Right lobe of liver (tissue), 6 donors: Measurements from ENCODE around the gene TANGO2. TPM values are rescaled to one million over a fixed set of nuclear protein-coding genes. Genes with fewer than 3 reads are reported as not detected.

Source experiments
- ATAC-seq, 4 donors: fragments of 200-7000 bp; cut with Tn5 transposase; one replicate each; pipeline ENCODE4 v1.9.1; 2020; ENCODE audit warnings: mild to moderate bottlenecking in 4 of 4, moderate library complexity in 4 of 4
- DNase-seq, 3 donors: peaks; one replicate each; pipeline ENCODE4 v3.0.0-alpha.2; 2020
- H3K27ac ChIP-seq, 3 donors: fragments of 200-600 bp; one replicate each; pipeline ENCODE4 v1.8.0; 2022
- H3K27me3 ChIP-seq, 2 donors: fragments of 200-600 bp; one replicate each; pipeline ENCODE4 v1.8.0; 2022
- H3K36me3 ChIP-seq, 4 donors: fragments of 200-600 bp; sonication (generic) in 1 of 4; one replicate each; pipeline versions ENCODE4 v1.5.1 to v1.8.0; 2017 to 2022; ENCODE audit warnings: control low read depth in 1 of 4
- H3K4me1 ChIP-seq, 4 donors: fragments of 200-600 bp; sonication (generic) in 1 of 4; one replicate each; pipeline versions ENCODE4 v1.5.1 to v1.8.0; 2017 to 2022; ENCODE audit warnings: control low read depth in 1 of 4
- H3K4me3 ChIP-seq, 3 donors: fragments of 200-600 bp; one replicate each; pipeline ENCODE4 v1.8.0; 2022
- H3K9me3 ChIP-seq, 4 donors: fragments of 200-600 bp; sonication (generic) in 1 of 4; one replicate each; pipeline versions ENCODE4 v1.5.1 to v1.8.0; 2017 to 2022; ENCODE audit warnings: control low read depth in 1 of 4
- POLR2A ChIP-seq: fragments of 450-650 bp; IDR thresholded peaks from one replicate; pipeline ENCODE4 v1.6.1; 2017; ENCODE audit warnings: antibody characterized with exemption, mild to moderate bottlenecking
- WGBS: methylation state at CpG from one replicate; pipeline ENCODE4 v1.1.6; 2018; ENCODE audit warnings: low coverage, low lambda C conversion rate; ENCODE audit not compliant: insufficient coverage; ENCODE audit errors: missing lambda C conversion rate; 5-methylcytosine and 5-hydroxymethylcytosine counted together
- intact Hi-C, 2 donors: fragments of 100-400 bp; cut with DNase I; formaldehyde crosslinking; loops; one replicate each; pipeline versions ENCODE4 v1.11.2 to v1.14.1; 2022
- total RNA-seq, 6 experiments: library from RNA; depleted of rRNA in 2 of 6; stranded (reverse); fragments of >200 nt in 2 of 6; fragmentation: NEBNext Ultra II Directional in 3 of 6; extraction: Animal tissue kit (Norgen Biotek cat#: 25700) in 3 of 6; gene quantifications; one replicate each; pipeline versions ENCODE4 v1.1.0 to v1.2.4, GENCODE V29; 2016 to 2023
- TF ChIP-seq, protein P1 (sequence below), 4 donors: fragments of 200-600 bp in 3 of 4; fragments of 450-650 bp in 1 of 4; IDR thresholded peaks; one replicate each; pipeline versions ENCODE4 v1.5.1 to v1.8.0; 2016 to 2022; ENCODE audit warnings: antibody characterized with exemption in 4 of 4, mild to moderate bottlenecking in 2 of 4
- donor health status: DM: no; HTN: yes; CAD: no.
- donor health status: DM: no; HTN: no; CAD: no.
- donor health status: DM: no; HTN: no; CAD: no.
- donor health status: DM: no; HTN: yes; CAD: no.
- donor health status: DM: no; HTN: yes; CAD: no.

TANGO2 gene
- total RNA-seq, 6 experiments from 2014 or later = 11.0 to 27.0 (median 15.5) TPM

DNA sequence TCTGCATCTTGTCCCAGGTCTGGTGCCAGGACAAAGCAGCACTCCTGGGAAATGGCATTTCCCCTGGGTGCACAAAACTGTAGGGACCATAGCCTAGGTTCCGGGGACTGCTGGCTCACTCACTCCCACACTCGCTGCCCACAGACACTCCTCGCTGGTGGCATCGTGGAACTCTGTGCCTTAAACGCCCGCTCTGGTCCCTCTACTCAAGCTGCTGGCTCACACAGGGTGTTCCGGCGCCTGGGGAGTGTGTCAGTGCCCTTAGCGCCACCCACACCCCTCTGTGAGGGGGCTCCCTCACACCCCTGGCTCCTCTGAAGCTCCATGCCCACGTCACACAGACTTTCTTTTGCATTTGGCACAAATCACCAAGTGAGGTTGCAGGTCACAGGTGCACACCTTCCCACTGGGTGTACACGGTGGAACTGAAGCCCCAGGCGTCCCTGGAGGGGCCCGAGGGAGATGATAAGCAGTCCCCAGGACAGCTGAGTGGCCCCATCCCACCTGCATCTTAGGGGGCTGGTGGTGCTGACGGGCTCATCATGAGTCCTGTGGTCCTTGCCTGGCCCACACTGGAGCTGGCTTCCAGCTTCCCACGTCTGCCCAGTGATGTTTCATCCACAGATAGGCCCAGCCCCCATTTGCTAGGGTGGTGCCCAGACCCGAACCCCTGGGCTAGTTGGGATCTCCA lies 35.9 kb downstream of the TANGO2 start:
- Histone ChIP-seq H3K4me1 (no peaks in the 10 kb centered on the region), H3K27ac (no peak overlapping the region), H3K4me3 (no peak overlapping the region), H3K27me3 (no peaks in the 10 kb centered on the region), H3K36me3 (peaks cover 0 to 30% (median 8%) of the 10 kb centered on the region in 4 donors), H3K9me3 (no peaks in the 10 kb centered on the region)
- 100% methylated on average over 1 of the region's 16 CpGs for WGBS
- intact Hi-C loops = no loop called here
- TF ChIP-seq, protein P1, sequence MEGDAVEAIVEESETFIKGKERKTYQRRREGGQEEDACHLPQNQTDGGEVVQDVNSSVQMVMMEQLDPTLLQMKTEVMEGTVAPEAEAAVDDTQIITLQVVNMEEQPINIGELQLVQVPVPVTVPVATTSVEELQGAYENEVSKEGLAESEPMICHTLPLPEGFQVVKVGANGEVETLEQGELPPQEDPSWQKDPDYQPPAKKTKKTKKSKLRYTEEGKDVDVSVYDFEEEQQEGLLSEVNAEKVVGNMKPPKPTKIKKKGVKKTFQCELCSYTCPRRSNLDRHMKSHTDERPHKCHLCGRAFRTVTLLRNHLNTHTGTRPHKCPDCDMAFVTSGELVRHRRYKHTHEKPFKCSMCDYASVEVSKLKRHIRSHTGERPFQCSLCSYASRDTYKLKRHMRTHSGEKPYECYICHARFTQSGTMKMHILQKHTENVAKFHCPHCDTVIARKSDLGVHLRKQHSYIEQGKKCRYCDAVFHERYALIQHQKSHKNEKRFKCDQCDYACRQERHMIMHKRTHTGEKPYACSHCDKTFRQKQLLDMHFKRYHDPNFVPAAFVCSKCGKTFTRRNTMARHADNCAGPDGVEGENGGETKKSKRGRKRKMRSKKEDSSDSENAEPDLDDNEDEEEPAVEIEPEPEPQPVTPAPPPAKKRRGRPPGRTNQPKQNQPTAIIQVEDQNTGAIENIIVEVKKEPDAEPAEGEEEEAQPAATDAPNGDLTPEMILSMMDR (IDR thresholded peaks at IDR 0.05) = no peak
- TF ChIP-seq POLR2A = no peak
- DNase-seq = no peak
- ATAC-seq = no peak

DNA sequence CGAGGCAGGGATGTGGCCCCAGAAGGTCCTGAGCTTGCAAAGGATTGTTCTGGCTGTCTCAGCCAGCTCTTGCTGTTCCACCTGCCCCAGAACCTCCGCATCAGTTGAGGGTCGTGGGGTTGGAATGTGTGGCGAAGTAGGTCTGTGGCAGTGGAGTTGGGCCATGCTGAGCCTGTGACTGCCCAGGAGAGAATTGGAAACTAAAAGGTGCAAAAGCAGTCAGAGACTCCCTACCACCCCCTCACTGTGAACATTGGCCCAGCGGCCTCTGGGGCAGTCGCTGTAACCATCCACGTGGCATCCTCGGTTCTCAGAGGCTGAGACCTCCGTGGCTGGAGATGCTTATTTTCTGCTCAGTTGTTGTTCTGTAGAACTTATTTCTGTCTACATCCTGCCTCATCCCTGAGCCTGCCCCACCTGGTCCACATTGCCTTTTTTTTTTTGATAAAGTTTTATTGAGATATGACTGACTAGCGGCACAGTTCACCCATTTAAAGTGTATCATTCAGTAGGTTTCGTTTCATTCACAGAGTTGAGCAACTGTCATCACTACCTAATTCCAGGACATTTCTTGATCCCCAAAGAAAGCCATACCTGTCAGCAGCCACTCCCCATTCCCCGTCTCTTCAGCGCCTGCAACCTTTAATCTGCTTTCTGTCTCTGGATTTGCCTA lies 36.8 kb downstream of the TANGO2 start:
- H3K9me3 ChIP-seq = no peaks in the 10 kb centered on the region
- H3K27me3 ChIP-seq = no peaks in the 10 kb centered on the region
- H3K4me1 ChIP-seq = no peaks in the 10 kb centered on the region
- no peak for ATAC-seq
- H3K36me3 ChIP-seq = peaks cover 0 to 34% (median 8%) of the 10 kb centered on the region in 4 donors
- no peak for DNase-seq
- H3K4me3 ChIP-seq = no peak overlapping the region
- TF ChIP-seq, protein P1 (IDR thresholded peaks at IDR 0.05) = no peak
- TF ChIP-seq POLR2A = no peak
- no peak overlapping the region for H3K27ac ChIP-seq
- intact Hi-C loops = no loop called here
- WGBS = 100% methylated on average over 5 of the region's 13 CpGs

DNA sequence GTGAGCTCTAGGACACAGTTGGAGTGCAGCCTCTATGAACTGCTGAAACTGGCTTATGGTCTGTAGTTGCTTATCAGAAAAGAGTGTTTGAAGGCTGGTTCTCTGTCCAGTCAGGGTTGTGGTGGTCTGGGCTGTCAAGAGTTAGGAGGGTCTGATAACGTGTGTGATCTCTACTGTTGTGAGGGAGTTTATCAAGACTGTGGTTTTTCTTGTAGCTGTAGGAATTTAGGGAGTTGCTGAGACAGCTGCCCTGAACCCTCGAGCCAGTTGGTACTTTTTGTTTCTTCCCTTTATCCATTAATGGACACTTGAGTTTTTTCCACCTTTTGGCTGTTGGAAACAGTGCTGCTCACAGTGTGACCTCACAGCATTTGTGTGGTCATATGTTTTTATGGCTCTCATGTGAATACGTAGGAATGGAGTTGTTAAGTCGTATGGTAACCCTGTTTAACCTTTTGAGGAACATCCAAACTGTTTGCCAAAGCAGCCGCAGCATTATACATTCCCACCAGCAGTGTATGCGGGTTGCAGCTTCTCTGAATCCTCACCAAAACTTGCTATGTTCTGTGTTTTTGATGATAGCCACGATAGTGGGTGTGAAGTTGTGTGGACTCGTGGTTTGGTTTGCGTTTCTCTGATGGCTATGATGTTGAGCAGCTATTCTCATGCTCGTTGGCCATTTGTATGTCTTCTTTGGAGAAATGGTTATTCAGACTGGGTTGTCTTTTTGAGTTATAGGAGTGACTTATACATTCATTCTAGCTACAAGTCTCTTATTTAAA lies 38.3 kb downstream of the TANGO2 start:
- no peak overlapping the region for H3K27ac ChIP-seq
- no peaks in the 10 kb centered on the region for H3K4me1 ChIP-seq
- intact Hi-C loops = no loop called here
- TF ChIP-seq, protein P1 (IDR thresholded peaks at IDR 0.05) = no peak
- no peak for TF ChIP-seq POLR2A
- no peak for DNase-seq
- peaks cover 0 to 31% (median 13%) of the 10 kb centered on the region in 4 donors for H3K36me3 ChIP-seq
- H3K9me3 ChIP-seq = no peaks in the 10 kb centered on the region
- no peaks in the 10 kb centered on the region for H3K27me3 ChIP-seq
- no peak for ATAC-seq
- 86% methylated on average over 8 of the region's 10 CpGs for WGBS
- no peak overlapping the region for H3K4me3 ChIP-seq

DNA sequence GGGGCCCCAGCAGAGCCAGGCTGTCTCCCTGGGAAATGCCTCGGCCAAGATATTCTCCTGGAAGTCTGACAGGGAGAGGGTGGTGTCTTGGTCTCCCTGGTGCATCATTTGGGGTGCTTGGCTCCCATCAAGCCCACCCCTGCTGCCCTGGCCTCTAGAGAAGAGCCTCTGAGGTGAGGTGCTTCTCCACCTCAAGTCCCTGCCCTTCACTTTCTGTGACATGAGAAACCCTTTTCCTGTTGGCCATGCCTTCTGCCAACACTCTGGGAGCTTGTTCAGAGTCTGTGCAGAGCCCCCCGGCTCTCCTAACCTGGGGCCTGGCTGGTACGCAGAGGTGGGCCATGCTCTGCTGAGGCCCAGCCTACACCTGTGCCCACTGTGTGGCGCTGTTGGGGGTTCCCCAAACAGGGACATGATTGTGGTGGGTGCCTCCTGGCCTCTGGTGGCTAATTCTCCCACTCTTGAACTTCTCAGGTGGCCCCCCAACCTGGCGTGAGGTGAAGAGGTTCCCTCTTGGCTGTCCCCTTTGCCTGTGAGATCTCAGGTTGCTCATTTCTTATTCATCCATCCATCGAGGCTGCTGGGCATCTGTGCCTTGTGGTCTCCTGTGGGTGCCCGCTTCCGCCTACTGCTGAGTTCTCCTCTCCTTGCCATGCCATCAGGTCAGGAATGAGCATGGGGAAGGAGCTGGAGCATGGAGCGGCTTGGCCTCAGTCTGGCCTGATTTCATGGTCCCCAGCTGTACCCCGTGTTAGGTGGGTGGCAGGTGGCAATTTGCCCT lies 40.0 kb downstream of the TANGO2 start:
- Histone ChIP-seq H3K9me3 (no peaks in the 10 kb centered on the region), H3K4me1 (no peaks in the 10 kb centered on the region), H3K27ac (no peak overlapping the region), H3K36me3 (peaks cover 0 to 34% (median 12%) of the 10 kb centered on the region in 4 donors), H3K4me3 (no peak overlapping the region), H3K27me3 (no peaks in the 10 kb centered on the region)
- TF ChIP-seq, protein P1 (IDR thresholded peaks at IDR 0.05) = no peak
- TF ChIP-seq POLR2A = no peak
- intact Hi-C loops = no loop called here
- DNase-seq (no peak), ATAC-seq (no peak)
- 88% methylated on average over 1 of the region's 10 CpGs for whole genome bisulfite sequencing
